ENCODE measurements around the gene CLINT1. TPM values are rescaled to one million over a fixed set of nuclear protein-coding genes. Genes with fewer than 3 reads are reported as not detected.
"Not testable (repeated sequence)": the region's sequence is repeated elsewhere in the genome, so short reads cannot be mapped to it uniquely, and the experiment has no call there.

The CLINT1 gene
- total RNA-seq, 2 donors from 2014 or later = 76.3 to 83.6 TPM

GRCh38 chr5:157886796-157887380 is 27.9 kb upstream of the CLINT1 start:
- no peaks in the 10 kb centered on the region for H3K36me3 ChIP-seq
- no peaks in the 10 kb centered on the region for H3K9me3 ChIP-seq
- H3K27me3 ChIP-seq = no peaks in the 10 kb centered on the region
- no peak overlapping the region for H3K4me3 ChIP-seq
- no peaks in the 10 kb centered on the region for H3K4me1 ChIP-seq
- TF ChIP-seq, protein P1, sequence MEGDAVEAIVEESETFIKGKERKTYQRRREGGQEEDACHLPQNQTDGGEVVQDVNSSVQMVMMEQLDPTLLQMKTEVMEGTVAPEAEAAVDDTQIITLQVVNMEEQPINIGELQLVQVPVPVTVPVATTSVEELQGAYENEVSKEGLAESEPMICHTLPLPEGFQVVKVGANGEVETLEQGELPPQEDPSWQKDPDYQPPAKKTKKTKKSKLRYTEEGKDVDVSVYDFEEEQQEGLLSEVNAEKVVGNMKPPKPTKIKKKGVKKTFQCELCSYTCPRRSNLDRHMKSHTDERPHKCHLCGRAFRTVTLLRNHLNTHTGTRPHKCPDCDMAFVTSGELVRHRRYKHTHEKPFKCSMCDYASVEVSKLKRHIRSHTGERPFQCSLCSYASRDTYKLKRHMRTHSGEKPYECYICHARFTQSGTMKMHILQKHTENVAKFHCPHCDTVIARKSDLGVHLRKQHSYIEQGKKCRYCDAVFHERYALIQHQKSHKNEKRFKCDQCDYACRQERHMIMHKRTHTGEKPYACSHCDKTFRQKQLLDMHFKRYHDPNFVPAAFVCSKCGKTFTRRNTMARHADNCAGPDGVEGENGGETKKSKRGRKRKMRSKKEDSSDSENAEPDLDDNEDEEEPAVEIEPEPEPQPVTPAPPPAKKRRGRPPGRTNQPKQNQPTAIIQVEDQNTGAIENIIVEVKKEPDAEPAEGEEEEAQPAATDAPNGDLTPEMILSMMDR (IDR thresholded peaks at IDR 0.05) = no peak
- H3K27ac ChIP-seq = no peak overlapping the region
- DNase-seq (ENCODE audit: low spot score) = no peak

DNA sequence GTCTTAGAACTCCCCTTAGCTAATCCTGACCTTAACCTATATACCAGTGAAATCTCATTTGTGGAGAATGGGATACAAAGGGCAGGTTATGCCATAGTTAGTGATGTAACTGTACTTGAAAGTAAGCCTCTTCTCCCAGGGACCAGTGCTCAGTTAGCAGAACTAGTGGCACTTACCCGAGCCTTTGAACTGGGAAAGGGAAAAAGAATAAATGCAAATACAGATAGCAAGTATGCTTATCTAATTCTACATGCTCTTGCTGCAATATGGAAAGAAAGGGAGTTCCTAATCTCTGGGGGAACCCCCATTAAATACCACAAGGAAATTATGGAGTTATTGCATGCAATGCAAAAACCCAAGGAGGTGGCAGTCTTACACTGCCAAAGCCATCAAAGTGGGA is 26.1 kb upstream of the CLINT1 start:
- H3K9me3 ChIP-seq; DNase-seq (ENCODE audit: low spot score); H3K36me3 ChIP-seq; H3K27ac ChIP-seq; H3K27me3 ChIP-seq; H3K4me1 ChIP-seq; H3K4me3 ChIP-seq: not testable (repeated sequence)

GRCh38 chr5:157881498-157881897 is 22.6 kb upstream of the CLINT1 start:
- H3K27ac ChIP-seq; H3K27me3 ChIP-seq; DNase-seq (ENCODE audit: low spot score); H3K4me1 ChIP-seq; H3K4me3 ChIP-seq; H3K9me3 ChIP-seq; H3K36me3 ChIP-seq: not testable (repeated sequence)

DNA sequence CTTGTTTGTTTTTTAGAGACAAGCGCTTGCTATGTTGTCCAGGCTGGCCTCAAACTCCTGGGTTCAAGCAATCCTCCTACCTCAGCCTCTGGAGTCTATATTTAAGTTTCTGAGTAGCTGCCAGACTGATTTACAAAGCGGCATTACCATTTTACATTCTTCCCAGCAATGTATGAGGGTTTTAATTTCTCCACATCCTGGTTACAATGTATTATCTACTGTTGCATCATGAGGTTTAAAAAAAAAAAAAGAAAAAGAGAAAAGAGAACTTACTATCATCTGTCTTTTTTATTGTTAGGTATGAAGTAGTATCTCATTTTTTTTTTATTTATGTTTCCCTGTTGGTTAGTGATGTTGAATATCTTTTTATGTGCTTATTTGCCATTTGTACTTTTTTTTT is 18.9 kb upstream of the CLINT1 start:
- Histone ChIP-seq H3K27me3 (no peaks in the 10 kb centered on the region), H3K9me3 (no peaks in the 10 kb centered on the region), H3K36me3 (no peaks in the 10 kb centered on the region), H3K4me1 (no peaks in the 10 kb centered on the region), H3K27ac (no peak overlapping the region), H3K4me3 (no peak overlapping the region)
- TF ChIP-seq, protein P1 (IDR thresholded peaks at IDR 0.05) = no peak
- DNase-seq (ENCODE audit: low spot score) = no peak

GRCh38 chr5:157874861-157875260 is 15.9 kb upstream of the CLINT1 start:
- Histone ChIP-seq H3K27ac (no peak overlapping the region), H3K4me3 (no peak overlapping the region), H3K27me3 (no peaks in the 10 kb centered on the region), H3K36me3 (no peaks in the 10 kb centered on the region), H3K4me1 (no peaks in the 10 kb centered on the region), H3K9me3 (no peaks in the 10 kb centered on the region)
- no peak for DNase-seq (ENCODE audit: low spot score)
- TF ChIP-seq, protein P1 (IDR thresholded peaks at IDR 0.05) = no peak

DNA sequence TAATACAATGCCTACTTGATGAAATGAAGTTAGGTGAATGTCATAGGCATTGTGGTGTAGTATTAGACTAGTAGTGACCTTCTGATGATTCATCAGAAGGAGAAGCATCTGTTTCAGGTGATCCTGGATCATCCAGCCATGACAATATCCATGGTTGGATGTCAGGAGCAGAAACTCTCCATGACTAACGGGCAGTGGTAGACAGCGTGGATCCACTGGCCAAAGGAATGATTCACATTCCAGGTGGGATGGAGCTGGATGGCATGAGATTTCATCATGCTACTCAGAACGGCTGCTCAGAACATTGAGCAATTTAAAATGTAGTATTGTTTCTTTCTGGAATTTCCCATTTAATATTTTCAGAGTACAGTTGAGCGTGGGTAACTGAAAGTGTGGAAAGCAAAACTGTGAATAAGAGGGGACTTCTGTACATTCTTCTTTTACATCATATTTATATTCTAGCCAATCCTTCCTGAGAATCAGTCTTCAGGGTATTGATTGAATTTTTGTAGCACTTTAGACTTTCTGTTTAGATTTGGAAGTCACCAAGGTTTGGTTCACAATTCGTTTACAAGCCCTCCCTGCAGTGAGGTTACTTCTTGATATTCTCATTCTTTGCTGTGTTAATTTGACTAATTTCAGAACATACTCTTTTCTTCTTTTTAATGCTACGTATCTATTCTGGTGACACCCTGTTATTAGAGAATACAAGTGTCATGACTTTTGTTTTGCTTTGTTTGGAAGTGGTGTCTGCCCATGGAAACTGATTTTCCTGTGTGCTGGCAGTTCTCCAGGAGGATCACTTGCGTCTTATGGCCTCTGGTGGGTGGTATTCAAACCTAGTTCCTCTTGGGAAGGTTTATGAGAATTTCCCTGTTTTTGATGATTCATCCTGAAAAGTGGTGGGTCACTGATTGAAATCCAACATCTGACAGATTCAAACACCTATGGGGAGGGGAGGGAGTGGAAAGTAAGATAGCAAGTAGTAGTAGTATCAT is 12.2 kb upstream of the CLINT1 start:
- TF ChIP-seq, protein P1 (IDR thresholded peaks at IDR 0.05) = no peak
- H3K9me3 ChIP-seq = no peaks in the 10 kb centered on the region
- no peaks in the 10 kb centered on the region for H3K27me3 ChIP-seq
- H3K4me1 ChIP-seq = no peaks in the 10 kb centered on the region
- no peak for DNase-seq (ENCODE audit: low spot score)
- no peaks in the 10 kb centered on the region for H3K36me3 ChIP-seq
- H3K4me3 ChIP-seq = no peak overlapping the region
- no peak overlapping the region for H3K27ac ChIP-seq
